K562 (cell line): ENCODE results near the gene PROK1. TPM values are rescaled to one million over a fixed set of nuclear protein-coding genes. Genes with fewer than 3 reads are reported as not detected.
A peak's percentile ranks its signal among the peaks of the same experiment; 100 is the strongest.

Experiments used
- CTCF ChIP-seq, 3 experiments: IDR thresholded peaks in 2 of 3; conservative IDR thresholded peaks in 1 of 3; 2 replicates each; pipeline ENCODE4 v1.5.1; 2011 to 2012; ENCODE audit warnings: low read length in 3 of 3, mild to moderate bottlenecking in 3 of 3, control low read depth in 2 of 3, improper control_type of control experiment in 1 of 3, inconsistent platforms in 1 of 3, low read depth in 1 of 3, mixed read lengths in 1 of 3, moderate library complexity in 1 of 3; ENCODE audit not compliant: insufficient read depth in 2 of 3
- HNRNPUL1 ChIP-seq: fragments of 200-400 bp; formaldehyde crosslinking; IDR thresholded peaks from 2 replicates; pipeline ENCODE4 v1.6.1; 2017; ENCODE audit warnings: low read length
- JUND ChIP-seq, 2 experiments: IDR thresholded peaks; 2 replicates in 1 of 2; 3 replicates in 1 of 2; pipeline ENCODE4 v1.6.1; 2011; ENCODE audit warnings: borderline replicate concordance in 2 of 2, low read depth in 2 of 2, low read length in 2 of 2, improper control_type of control experiment in 1 of 2, missing biosample characterization in 1 of 2, missing genetic modification characterization in 1 of 2, missing genetic modification reagents in 1 of 2
- NR2C1 ChIP-seq, 2 experiments: fragments of 450-650 bp; IDR thresholded peaks; 2 replicates each; pipeline ENCODE4 v1.6.1; 2017; ENCODE audit warnings: mild to moderate bottlenecking in 2 of 2, antibody characterized with exemption in 1 of 2, inconsistent platforms in 1 of 2, missing compliant biosample characterization in 1 of 2, missing genetic modification characterization in 1 of 2
- REST ChIP-seq, 2 experiments: fragments of 450-650 bp; formaldehyde crosslinking in 1 of 2; IDR thresholded peaks; 2 replicates each; pipeline versions ENCODE4 v1.4.0 to v1.6.1; 2014 to 2020; ENCODE audit warnings: mild to moderate bottlenecking in 2 of 2, borderline replicate concordance in 1 of 2, low read depth in 1 of 2
- SLC30A9 ChIP-seq: fragments of 250-450 bp; sonication (Bioruptor Pico); IDR thresholded peaks from 2 replicates; pipeline ENCODE4 v1.8.0; 2022; ENCODE audit warnings: mild to moderate bottlenecking, moderate library complexity
- YY1 ChIP-seq, 3 experiments: IDR thresholded peaks; 2 replicates each; pipeline ENCODE4 v1.6.1; 2011; ENCODE audit warnings: low read length in 2 of 3, mild to moderate bottlenecking in 2 of 3, moderate library complexity in 2 of 3, borderline replicate concordance in 1 of 3, control low read depth in 1 of 3, low read depth in 1 of 3; ENCODE audit not compliant: insufficient read depth in 3 of 3, insufficient replicate concordance in 2 of 3, control insufficient read depth in 1 of 3, insufficient read length in 1 of 3; ENCODE audit errors: extremely low read depth in 1 of 3
- ZBTB11 ChIP-seq, 3 experiments: fragments of 200-800 bp in 1 of 3; fragments of 250-450 bp in 1 of 3; fragments of 450-650 bp in 1 of 3; sonication (Bioruptor Pico) in 1 of 3; sonication (Bioruptor generic) in 1 of 3; formaldehyde crosslinking in 1 of 3; IDR thresholded peaks; 2 replicates each; pipeline versions ENCODE4 v1.6.1 to v1.8.0; 2016 to 2022; ENCODE audit warnings: mild to moderate bottlenecking in 2 of 3, missing genetic modification characterization in 2 of 3, missing compliant biosample characterization in 1 of 3, moderate library complexity in 1 of 3
- polyA plus RNA-seq, 8 experiments: library from polyadenylated mRNA; depleted of rRNA in 4 of 8; stranded (reverse) in 5 of 8; unstranded in 3 of 8; fragments of >200 nt; fragmentation: Nextera tagmentation in 2 of 8; fragmentation: Illumina TruSeq in 1 of 8; extraction: Ambion mirVana in 2 of 8; extraction: Trizol in 1 of 8; gene quantifications; 2 replicates each; pipeline versions ENCODE4 v1.2.1 to v1.2.3, GENCODE V29; 2011 to 2014; ENCODE audit warnings: inconsistent platforms in 1 of 8, missing spikeins in 1 of 8
- total RNA-seq, 7 experiments: library from RNA; depleted of rRNA in 6 of 7; stranded (reverse); fragments of >200 nt in 6 of 7; fragmentation: Illumina TruSeq in 2 of 7; extraction: Trizol in 2 of 7; gene quantifications; 2 replicates each; pipeline versions ENCODE4 v1.2.1 to v1.2.3, GENCODE V29; 2011 to 2021; ENCODE audit warnings: low replicate concordance in 1 of 7

Gene PROK1
- total and polyA plus RNA-seq, 9 of the 15 experiments (the other 6 are each of a cell fraction or from before 2014, with no cell fraction given) = 0.15 TPM; not detected in 8

GRCh38 chr1:110460253-110461220 lies 9.6 kb downstream of the PROK1 start (continued):
- no peak for TF ChIP-seq ZBTB11 (CRISPR knock-in tag; IDR thresholded peaks at IDR 0.05)
- peak; percentile 96 to 99 (median 98) for TF ChIP-seq CTCF (IDR thresholded peaks at IDR 0.05 in 2 of 3, conservative IDR thresholded peaks at IDR 0.05 in 1 of 3; ENCODE audit: insufficient read depth in 2 of 3, low read depth in 1 of 3, low read length in 3 of 3)
- peak; percentile 90 for TF ChIP-seq REST (IDR thresholded peaks at IDR 0.05; ENCODE audit: borderline replicate concordance)
- no peak for TF ChIP-seq REST (CRISPR knock-in tag; IDR thresholded peaks at IDR 0.05; ENCODE audit: low read depth)
- TF ChIP-seq SLC30A9 (CRISPR knock-in tag) = no peak
- peak; percentile 44; the same call in 1 of the 2 replicates for TF ChIP-seq JUND (IDR thresholded peaks at IDR 0.05; ENCODE audit: borderline replicate concordance, low read depth, low read length)
- no peak for TF ChIP-seq JUND (tag; IDR thresholded peaks at IDR 0.05; ENCODE audit: borderline replicate concordance, low read depth, low read length)
- peak in 2 of 3 experiments; percentile 59 to 66 for TF ChIP-seq YY1 (IDR thresholded peaks at IDR 0.05; ENCODE audit: borderline replicate concordance in 1 of 3, control insufficient read depth in 1 of 3, extremely low read depth in 1 of 3, insufficient read depth in 3 of 3, insufficient read length in 1 of 3, insufficient replicate concordance in 2 of 3, low read depth in 1 of 3, low read length in 2 of 3)
- no peak for TF ChIP-seq HNRNPUL1
- no peak for TF ChIP-seq NR2C1 (IDR thresholded peaks at IDR 0.05)
- TF ChIP-seq NR2C1 (tag; IDR thresholded peaks at IDR 0.05) = no peak
